ENCODE measurements around the gene NOC2L.

NOC2L gene

DNA sequence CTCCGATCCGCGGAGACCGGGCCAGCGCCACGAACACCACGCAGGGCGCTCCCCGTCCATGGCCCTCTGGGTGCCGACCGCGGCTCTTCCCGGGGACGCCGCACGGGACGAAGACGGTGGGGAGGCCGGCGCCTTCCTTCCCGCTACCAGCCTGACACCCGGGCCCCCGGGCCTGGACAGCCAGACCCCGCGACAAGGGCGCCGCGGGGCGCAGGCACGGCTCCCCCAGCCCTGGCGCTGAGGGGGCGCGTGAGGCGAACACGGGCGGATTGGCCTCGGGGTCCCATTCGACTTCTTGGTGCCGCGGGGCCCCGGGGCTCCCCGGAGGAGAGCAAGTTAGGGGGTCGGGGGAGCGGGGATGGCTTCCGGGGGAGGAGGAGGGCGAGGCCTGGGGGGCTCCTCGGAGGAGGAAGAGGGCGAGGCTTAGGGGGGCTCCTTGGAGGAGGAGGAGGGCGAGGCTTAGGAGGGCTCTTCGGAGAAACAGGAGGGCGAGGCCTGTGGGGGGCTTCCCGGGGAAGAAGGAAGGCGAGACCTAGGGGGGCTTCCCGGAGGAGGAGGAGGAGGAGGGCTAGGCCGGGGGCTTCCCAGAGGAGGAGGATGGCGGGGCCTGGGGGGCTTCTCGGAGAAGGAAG is 791 bp upstream of the NOC2L start:
- H3K4me3 ChIP-seq (IDR thresholded peaks at IDR 0.05; ENCODE audit: insufficient read depth, low read depth, low read length), result no peak overlapping the region
- no peak overlapping the region for H3K4me2 ChIP-seq
- peaks cover 22% of the 10 kb centered on the region for H3K79me2 ChIP-seq (ENCODE audit: insufficient read depth, low read depth)
- H3K27ac ChIP-seq, result no peak overlapping the region
- peak overlapping the region; percentile 22; the same call in 1 of the 2 replicates for H3K9ac ChIP-seq
- H2AFZ ChIP-seq (ENCODE audit: low read depth), result peak overlapping the region; percentile 57; the same call in 1 of the 2 replicates
- peaks cover 10% of the 10 kb centered on the region; the same call in 1 of the 2 replicates for H3K36me3 ChIP-seq (ENCODE audit: insufficient read depth)
- TF ChIP-seq, protein P1, sequence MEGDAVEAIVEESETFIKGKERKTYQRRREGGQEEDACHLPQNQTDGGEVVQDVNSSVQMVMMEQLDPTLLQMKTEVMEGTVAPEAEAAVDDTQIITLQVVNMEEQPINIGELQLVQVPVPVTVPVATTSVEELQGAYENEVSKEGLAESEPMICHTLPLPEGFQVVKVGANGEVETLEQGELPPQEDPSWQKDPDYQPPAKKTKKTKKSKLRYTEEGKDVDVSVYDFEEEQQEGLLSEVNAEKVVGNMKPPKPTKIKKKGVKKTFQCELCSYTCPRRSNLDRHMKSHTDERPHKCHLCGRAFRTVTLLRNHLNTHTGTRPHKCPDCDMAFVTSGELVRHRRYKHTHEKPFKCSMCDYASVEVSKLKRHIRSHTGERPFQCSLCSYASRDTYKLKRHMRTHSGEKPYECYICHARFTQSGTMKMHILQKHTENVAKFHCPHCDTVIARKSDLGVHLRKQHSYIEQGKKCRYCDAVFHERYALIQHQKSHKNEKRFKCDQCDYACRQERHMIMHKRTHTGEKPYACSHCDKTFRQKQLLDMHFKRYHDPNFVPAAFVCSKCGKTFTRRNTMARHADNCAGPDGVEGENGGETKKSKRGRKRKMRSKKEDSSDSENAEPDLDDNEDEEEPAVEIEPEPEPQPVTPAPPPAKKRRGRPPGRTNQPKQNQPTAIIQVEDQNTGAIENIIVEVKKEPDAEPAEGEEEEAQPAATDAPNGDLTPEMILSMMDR (conservative IDR thresholded peaks at IDR 0.05; ENCODE audit: low read depth, low read length), result no peak
- H3K4me1 ChIP-seq (ENCODE audit: low read depth, poor library complexity, severe bottlenecking), result peaks cover 18% of the 10 kb centered on the region
- no peaks in the 10 kb centered on the region; the same call in 1 of the 2 replicates for H3K27me3 ChIP-seq (ENCODE audit: insufficient read depth, low read depth)
- no peaks in the 10 kb centered on the region for H4K20me1 ChIP-seq (ENCODE audit: insufficient read depth)

DNA sequence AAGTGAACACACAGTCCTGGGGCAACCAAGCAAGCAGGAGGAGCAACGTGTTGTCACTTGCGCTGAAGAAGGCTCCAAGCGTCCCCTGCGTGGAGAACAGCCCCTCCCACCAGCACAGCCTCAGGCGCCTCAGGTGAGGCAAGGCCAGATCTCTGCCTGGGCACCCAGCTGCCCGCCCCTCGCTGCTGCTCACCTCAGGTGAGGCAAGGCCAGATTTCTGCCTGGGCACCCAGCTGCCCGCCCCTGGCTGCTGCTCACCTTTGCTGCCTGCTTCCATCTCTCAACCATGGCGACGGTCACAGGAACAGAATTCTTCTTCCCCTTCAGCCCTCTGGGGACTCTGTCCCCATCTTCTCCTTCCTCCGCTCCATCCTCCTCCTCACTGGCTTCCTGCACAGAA is 2.4 kb downstream of the NOC2L start:
- H3K27ac ChIP-seq, result no peak overlapping the region
- peaks cover 22% of the 10 kb centered on the region for H3K79me2 ChIP-seq (ENCODE audit: insufficient read depth, low read depth)
- H2AFZ ChIP-seq (ENCODE audit: low read depth), result no peak overlapping the region
- H3K36me3 ChIP-seq (ENCODE audit: insufficient read depth), result peaks cover 10% of the 10 kb centered on the region; the same call in 1 of the 2 replicates
- H3K27me3 ChIP-seq (ENCODE audit: insufficient read depth, low read depth), result no peaks in the 10 kb centered on the region; the same call in 1 of the 2 replicates
- peaks cover 18% of the 10 kb centered on the region for H3K4me1 ChIP-seq (ENCODE audit: low read depth, poor library complexity, severe bottlenecking)
- no peak overlapping the region for H3K4me2 ChIP-seq
- TF ChIP-seq, protein P1 (conservative IDR thresholded peaks at IDR 0.05; ENCODE audit: low read depth, low read length), result no peak
- no peak overlapping the region for H3K4me3 ChIP-seq (IDR thresholded peaks at IDR 0.05; ENCODE audit: insufficient read depth, low read depth, low read length)
- no peaks in the 10 kb centered on the region for H4K20me1 ChIP-seq (ENCODE audit: insufficient read depth)
- no peak overlapping the region for H3K9ac ChIP-seq

DNA sequence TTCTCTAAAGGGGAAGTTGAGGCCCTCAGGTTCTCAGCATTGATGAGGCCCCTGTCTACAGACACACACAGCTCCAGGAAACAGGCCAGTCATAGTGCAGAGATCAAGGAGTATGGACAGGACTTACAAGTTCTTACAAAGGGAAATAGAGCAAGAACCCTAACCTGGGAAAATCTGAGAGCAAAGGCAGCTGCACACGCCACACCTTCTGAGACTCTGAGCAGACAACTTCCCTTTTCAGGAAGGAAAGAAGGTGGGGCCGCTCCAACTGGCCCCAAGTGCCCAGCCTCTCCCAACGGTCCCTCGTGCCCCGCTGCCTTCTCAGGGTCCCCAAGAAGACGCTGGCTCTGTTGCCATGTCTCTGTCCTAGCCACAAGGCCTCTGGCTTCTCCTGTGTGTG is 3.6 kb downstream of the NOC2L start:
- H3K79me2 ChIP-seq (ENCODE audit: insufficient read depth, low read depth), result peaks cover 22% of the 10 kb centered on the region
- TF ChIP-seq, protein P1 (conservative IDR thresholded peaks at IDR 0.05; ENCODE audit: low read depth, low read length), result no peak
- no peak overlapping the region for H3K4me2 ChIP-seq
- peaks cover 18% of the 10 kb centered on the region for H3K4me1 ChIP-seq (ENCODE audit: low read depth, poor library complexity, severe bottlenecking)
- no peaks in the 10 kb centered on the region; the same call in 1 of the 2 replicates for H3K27me3 ChIP-seq (ENCODE audit: insufficient read depth, low read depth)
- peaks cover 10% of the 10 kb centered on the region; the same call in 1 of the 2 replicates for H3K36me3 ChIP-seq (ENCODE audit: insufficient read depth)
- no peak overlapping the region for H3K27ac ChIP-seq
- no peak overlapping the region for H3K4me3 ChIP-seq (IDR thresholded peaks at IDR 0.05; ENCODE audit: insufficient read depth, low read depth, low read length)
- no peak overlapping the region for H3K9ac ChIP-seq
- H2AFZ ChIP-seq (ENCODE audit: low read depth), result no peak overlapping the region
- no peaks in the 10 kb centered on the region for H4K20me1 ChIP-seq (ENCODE audit: insufficient read depth)

DNA sequence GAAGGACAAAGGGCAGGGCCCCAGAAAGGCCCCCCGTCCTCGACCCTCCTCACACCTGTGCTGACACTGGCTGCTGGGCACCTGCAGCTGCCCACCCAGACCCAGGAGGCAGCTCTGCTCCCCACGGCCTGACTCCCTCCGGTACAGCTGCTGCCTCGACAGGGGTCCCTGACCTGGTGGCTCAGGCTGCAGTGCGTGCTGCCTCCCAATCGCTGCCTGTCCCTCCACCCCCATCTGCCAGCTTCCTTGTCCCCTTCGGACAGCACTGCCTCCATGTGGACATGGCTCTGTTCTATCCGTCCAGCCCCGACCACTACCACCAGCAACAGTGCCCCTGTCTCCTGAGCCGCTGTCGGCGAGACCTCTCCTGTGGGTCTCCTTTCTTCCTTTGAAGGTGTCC is 4.1 kb downstream of the NOC2L start:
- Histone ChIP-seq H3K79me2 (ENCODE audit: insufficient read depth, low read depth) (peaks cover 22% of the 10 kb centered on the region), H3K4me2 (no peak overlapping the region), H3K4me1 (ENCODE audit: low read depth, poor library complexity, severe bottlenecking) (peaks cover 17% of the 10 kb centered on the region), H3K4me3 (IDR thresholded peaks at IDR 0.05; ENCODE audit: insufficient read depth, low read depth, low read length) (no peak overlapping the region), H2AFZ (ENCODE audit: low read depth) (no peak overlapping the region), H3K27me3 (ENCODE audit: insufficient read depth, low read depth) (no peaks in the 10 kb centered on the region; the same call in 1 of the 2 replicates), H3K36me3 (ENCODE audit: insufficient read depth) (peaks cover 10% of the 10 kb centered on the region; the same call in 1 of the 2 replicates), H4K20me1 (ENCODE audit: insufficient read depth) (no peaks in the 10 kb centered on the region), H3K9ac (no peak overlapping the region), H3K27ac (no peak overlapping the region)
- TF ChIP-seq, protein P1 (conservative IDR thresholded peaks at IDR 0.05; ENCODE audit: low read depth, low read length), result no peak

All from KMS-11 (cell line).